GM12892 (cell line): ENCODE data around the gene MUC5AC.

Experiments
- DNase-seq: peaks from one replicate; pipeline ENCODE4 v3.0.0; 2011; ENCODE audit not compliant: insufficient read length
- FAIRE-seq: peaks from 2 replicates; lab custom pipeline; 2011; peaks lifted over from hg19 to GRCh38; lab: Jason Lieb, UNC
- POLR2A ChIP-seq: IDR thresholded peaks from 2 replicates; pipeline ENCODE4 v1.6.1; 2011; ENCODE audit warnings: low read depth, low read length, control low read depth
- POLR2AphosphoS5 ChIP-seq: IDR thresholded peaks from 2 replicates; pipeline ENCODE4 v1.6.1; 2011; ENCODE audit warnings: low read depth, low read length, control low read depth
- TAF1 ChIP-seq: IDR thresholded peaks from 2 replicates; pipeline ENCODE4 v1.6.1; 2011; ENCODE audit warnings: low read depth, mild to moderate bottlenecking, control low read depth, low read length, borderline replicate concordance

The MUC5AC gene

GRCh38 chr11:1223346-1224110, 65.8 kb downstream of the MUC5AC start:
- FAIRE-seq (no peak), DNase-seq (peak; percentile 25)
- TF ChIP-seq POLR2A, result no peak
- TF ChIP-seq TAF1, result no peak
- no peak for TF ChIP-seq POLR2AphosphoS5

GRCh38 chr11:1224111-1224490, 66.3 kb downstream of the MUC5AC start:
- TF ChIP-seq POLR2AphosphoS5 (no peak), POLR2A (no peak), TAF1 (no peak)
- peak; percentile 27 for DNase-seq
- no peak for FAIRE-seq

- FAIRE-seq (no peak), DNase-seq (peak; percentile 25)
- no peak for TF ChIP-seq POLR2A
- TF ChIP-seq TAF1, result no peak
- TF ChIP-seq POLR2AphosphoS5, result no peak
These were observed 67.0 kb downstream of the MUC5AC start for GRCh38 chr11:1224491-1225385.

GRCh38 chr11:1225386-1226225, 67.9 kb downstream of the MUC5AC start:
- DNase-seq (peak; percentile 31), FAIRE-seq (no peak)
- TF ChIP-seq TAF1 (no peak), POLR2AphosphoS5 (no peak), POLR2A (no peak)

GRCh38 chr11:1226226-1226985, 68.7 kb downstream of the MUC5AC start:
- peak; percentile 39 for DNase-seq
- no peak for FAIRE-seq
- TF ChIP-seq TAF1 (no peak), POLR2AphosphoS5 (no peak), POLR2A (no peak)

- DNase-seq (no peak), FAIRE-seq (no peak)
- TF ChIP-seq POLR2A, result no peak
- no peak for TF ChIP-seq POLR2AphosphoS5
- TF ChIP-seq TAF1, result no peak
These were observed 69.3 kb downstream of the MUC5AC start for GRCh38 chr11:1226986-1227550.

GRCh38 chr11:1227551-1228100, 69.9 kb downstream of the MUC5AC start:
- FAIRE-seq (no peak), DNase-seq (peak; percentile 25)
- TF ChIP-seq POLR2A (no peak), POLR2AphosphoS5 (no peak), TAF1 (no peak)

- DNase-seq (peak; percentile 31), FAIRE-seq (no peak)
- no peak for TF ChIP-seq TAF1
These were observed 70.5 kb downstream of the MUC5AC start for GRCh38 chr11:1228101-1228821.

GRCh38 chr11:1228921-1229451, 71.2 kb downstream of the MUC5AC start:
- peak; percentile 25 for DNase-seq
- no peak for FAIRE-seq
- TF ChIP-seq TAF1 (no peak), POLR2AphosphoS5 (no peak), POLR2A (no peak)
